Mesenchymal stem cell (in vitro differentiated cells and primary cell): ENCODE results near the gene UBASH3B.

Source experiments
- DNase-seq: peaks from one replicate; pipeline ENCODE4 v3.0.0-alpha.2; 2013
- H2AFZ ChIP-seq: one replicate; pipeline ENCODE4 v1.6.1; 2013; ENCODE audit warnings: low read depth, mild to moderate bottlenecking, control low read depth, inconsistent platforms, low read length, moderate library complexity
- H2AK5ac ChIP-seq: 2 replicates; pipeline ENCODE4 v1.6.1; 2013; ENCODE audit warnings: low read length, moderate library complexity, mild to moderate bottlenecking, inconsistent platforms; ENCODE audit not compliant: severe bottlenecking
- H2BK120ac ChIP-seq: one replicate; pipeline ENCODE4 v1.6.1; 2013; ENCODE audit warnings: low read depth, mild to moderate bottlenecking, inconsistent platforms, low read length, moderate library complexity
- H2BK12ac ChIP-seq, 2 experiments: one replicate each; pipeline ENCODE4 v1.6.1; 2013; ENCODE audit warnings: inconsistent platforms in 2 of 2, low read length in 2 of 2, mild to moderate bottlenecking in 2 of 2, moderate library complexity in 2 of 2, control low read depth in 1 of 2
- H2BK15ac ChIP-seq: one replicate; pipeline ENCODE4 v1.6.1; 2013; ENCODE audit warnings: mild to moderate bottlenecking, low read depth, inconsistent platforms; ENCODE audit not compliant: poor library complexity, severe bottlenecking
- H2BK5ac ChIP-seq: 2 replicates; pipeline ENCODE4 v1.6.1; 2013; ENCODE audit warnings: low read depth, mild to moderate bottlenecking, low read length, control low read depth, inconsistent platforms; ENCODE audit not compliant: poor library complexity, severe bottlenecking
- H3K14ac ChIP-seq, 2 experiments: one replicate each; pipeline ENCODE4 v1.6.1; 2013; ENCODE audit warnings: inconsistent platforms in 2 of 2, low read length in 2 of 2, control low read depth in 1 of 2, mild to moderate bottlenecking in 1 of 2, moderate library complexity in 1 of 2
- H3K18ac ChIP-seq, 2 experiments: one replicate each; pipeline ENCODE4 v1.6.1; 2013; ENCODE audit warnings: inconsistent platforms in 2 of 2, low read length in 2 of 2, control low read depth in 1 of 2, low read depth in 1 of 2, mild to moderate bottlenecking in 1 of 2
- H3K23ac ChIP-seq, 2 experiments: one replicate each; pipeline ENCODE4 v1.6.1; 2013; ENCODE audit warnings: inconsistent platforms in 2 of 2, low read length in 2 of 2, mild to moderate bottlenecking in 2 of 2, moderate library complexity in 2 of 2, control low read depth in 1 of 2
- H3K27ac ChIP-seq: 2 replicates; pipeline ENCODE4 v1.5.1; 2013; ENCODE audit warnings: mild to moderate bottlenecking, moderate library complexity, low read length, control low read depth, inconsistent platforms; ENCODE audit not compliant: poor library complexity, severe bottlenecking
- H3K27me3 ChIP-seq, 2 experiments: 2 replicates each; pipeline versions ENCODE4 v1.6.1 to v1.7.0; 2013; ENCODE audit warnings: low read length in 2 of 2, mild to moderate bottlenecking in 2 of 2, moderate library complexity in 2 of 2, control low read depth in 1 of 2, inconsistent platforms in 1 of 2; ENCODE audit not compliant: control insufficient read depth in 1 of 2, insufficient read depth in 1 of 2
- H3K36me3 ChIP-seq, 2 experiments: 2 replicates each; pipeline versions ENCODE4 v1.6.1 to v1.7.0; 2013; ENCODE audit warnings: low read length in 2 of 2, control low read depth in 1 of 2, inconsistent platforms in 1 of 2, low read depth in 1 of 2, mild to moderate bottlenecking in 1 of 2; ENCODE audit not compliant: insufficient read depth in 2 of 2, control insufficient read depth in 1 of 2
- H3K4ac ChIP-seq, 2 experiments: one replicate each; pipeline ENCODE4 v1.6.1; 2013; ENCODE audit warnings: inconsistent platforms in 2 of 2, low read length in 2 of 2, mild to moderate bottlenecking in 2 of 2, moderate library complexity in 2 of 2, control low read depth in 1 of 2, low read depth in 1 of 2
- H3K4me1 ChIP-seq: 2 replicates; pipeline ENCODE4 v1.6.1; 2013; ENCODE audit warnings: low read depth, low read length, control low read depth; ENCODE audit not compliant: control insufficient read depth, insufficient read depth
- H3K4me2 ChIP-seq: 2 replicates; pipeline ENCODE4 v1.6.1; 2013; ENCODE audit warnings: low read length, mild to moderate bottlenecking, inconsistent platforms; ENCODE audit not compliant: poor library complexity, severe bottlenecking
- H3K4me3 ChIP-seq, 2 experiments: 2 replicates each; pipeline versions ENCODE4 v1.5.1 to v1.7.0; 2013; ENCODE audit warnings: low read length in 2 of 2, mild to moderate bottlenecking in 2 of 2, control low read depth in 1 of 2, low read depth in 1 of 2; ENCODE audit not compliant: insufficient read depth in 1 of 2
- H3K79me1 ChIP-seq: replicated peaks from 2 replicates; pipeline ENCODE4 v1.6.1; 2013; ENCODE audit warnings: mild to moderate bottlenecking, control low read depth, low read length, inconsistent platforms; ENCODE audit not compliant: poor library complexity, severe bottlenecking
- H3K9ac ChIP-seq: 2 replicates; pipeline ENCODE4 v1.7.0; 2013; ENCODE audit warnings: mild to moderate bottlenecking, low read length, moderate library complexity
- H3K9me3 ChIP-seq: 2 replicates; pipeline ENCODE4 v1.7.0; 2013; ENCODE audit warnings: mild to moderate bottlenecking, low read length; ENCODE audit not compliant: control insufficient read depth
- H4K8ac ChIP-seq: one replicate; pipeline ENCODE4 v1.6.1; 2013; ENCODE audit warnings: inconsistent platforms, mild to moderate bottlenecking, low read length, moderate library complexity
- H4K91ac ChIP-seq: one replicate; pipeline ENCODE4 v1.6.1; 2013; ENCODE audit warnings: mild to moderate bottlenecking, low read length, inconsistent platforms
- WGBS: methylation state at CpG from one replicate; pipeline ENCODE4 v1.1.7; 2013; ENCODE audit warnings: mixed read lengths; 5-methylcytosine and 5-hydroxymethylcytosine counted together

UBASH3B gene

GRCh38 chr11:122668562-122669090 is 13.1 kb downstream of the UBASH3B start:
- no peaks in the 10 kb centered on the region for H3K79me1 ChIP-seq
- DNase-seq, result peak; percentile 96
- WGBS, result 76% methylated on average over 1 of the region's 6 CpGs

GRCh38 chr11:122670131-122670530 is 14.6 kb downstream of the UBASH3B start:
- 100% methylated on average over 1 of the region's 1 CpG for whole genome bisulfite sequencing
- peak overlapping the region; percentile 22 for H4K8ac ChIP-seq
- no peak overlapping the region for H2BK120ac ChIP-seq
- H3K27me3 ChIP-seq, result no peaks in the 10 kb centered on the region
- no peaks in the 10 kb centered on the region for H3K79me1 ChIP-seq
- H3K23ac ChIP-seq, result no peak overlapping the region
- peak overlapping the region; percentile 31 for H2BK15ac ChIP-seq
- peak overlapping the region in 1 of 2 experiments; percentile 80 for H3K18ac ChIP-seq
- H4K91ac ChIP-seq, result peak overlapping the region; percentile 55
- no peak overlapping the region for H3K4me3 ChIP-seq
- peaks cover 16% of the 10 kb centered on the region for H3K4me1 ChIP-seq
- H3K4me2 ChIP-seq, result no peak overlapping the region
- no peak overlapping the region for H3K9ac ChIP-seq
- peak overlapping the region in 1 of 2 experiments; percentile 76 for H3K4ac ChIP-seq
- peak overlapping the region; percentile 56 for H2AK5ac ChIP-seq
- H3K27ac ChIP-seq, result peak overlapping the region; percentile 17
- no peak overlapping the region for H2AFZ ChIP-seq
- peaks cover 7% of the 10 kb centered on the region for H3K9me3 ChIP-seq
- no peak overlapping the region for H2BK5ac ChIP-seq
- peak overlapping the region; percentile 72 to 95 for H2BK12ac ChIP-seq
- no peak for DNase-seq
- H3K14ac ChIP-seq, result peak overlapping the region in 1 of 2 experiments; percentile 68
- peaks cover 8 to 10% of the 10 kb centered on the region in 2 experiments for H3K36me3 ChIP-seq

More at GRCh38 chr11:122668562-122669090, 13.1 kb downstream of the UBASH3B start:
- Histone ChIP-seq H3K4ac (no peak overlapping the region), H3K14ac (no peak overlapping the region), H3K4me1 (peaks cover 27% of the 10 kb centered on the region), H2AK5ac (no peak overlapping the region), H3K27ac (peak overlapping the region; percentile 21), H3K4me3 (no peak overlapping the region), H2BK5ac (no peak overlapping the region), H3K9ac (no peak overlapping the region), H3K4me2 (no peak overlapping the region), H3K18ac (peak overlapping the region in 1 of 2 experiments; percentile 11), H2AFZ (no peak overlapping the region), H2BK120ac (peak overlapping the region; percentile 11), H3K27me3 (no peaks in the 10 kb centered on the region), H3K9me3 (peaks cover 7% of the 10 kb centered on the region), H4K91ac (peak overlapping the region; percentile 60), H3K23ac (no peak overlapping the region), H3K36me3 (peaks cover 10 to 17% of the 10 kb centered on the region in 2 experiments), H2BK15ac (no peak overlapping the region), H4K8ac (no peak overlapping the region), H2BK12ac (peak overlapping the region in 1 of 2 experiments; percentile 29)

- H2AFZ ChIP-seq, result no peak overlapping the region
- no peak overlapping the region for H2BK120ac ChIP-seq
- no peak overlapping the region for H4K8ac ChIP-seq
- H3K36me3 ChIP-seq, result peaks cover 5 to 9% of the 10 kb centered on the region in 2 experiments
- WGBS, result 28% methylated on average over 12 of the region's 12 CpGs
- H3K9ac ChIP-seq, result no peak overlapping the region
- H3K4me3 ChIP-seq, result no peak overlapping the region
- H3K23ac ChIP-seq, result no peak overlapping the region
- H3K14ac ChIP-seq, result no peak overlapping the region
- peak overlapping the region; percentile 0 to 26 for H3K18ac ChIP-seq
- H3K27ac ChIP-seq, result peak overlapping the region; percentile 6
- no peak overlapping the region for H2AK5ac ChIP-seq
- H3K4me2 ChIP-seq, result no peak overlapping the region
- peak overlapping the region in 1 of 2 experiments; percentile 97 for H2BK12ac ChIP-seq
- no peak overlapping the region for H2BK15ac ChIP-seq
- H3K9me3 ChIP-seq, result peaks cover 7% of the 10 kb centered on the region
- no peak overlapping the region for H2BK5ac ChIP-seq
- peak overlapping the region; percentile 0 to 36 for H3K4ac ChIP-seq
- DNase-seq, result peak; percentile 97
- peaks cover 20% of the 10 kb centered on the region for H3K4me1 ChIP-seq
- H3K79me1 ChIP-seq, result no peaks in the 10 kb centered on the region
- peak overlapping the region; percentile 58 for H4K91ac ChIP-seq
- no peaks in the 10 kb centered on the region for H3K27me3 ChIP-seq
Observed at GRCh38 chr11:122671400-122671891, 15.9 kb downstream of the UBASH3B start.

- Histone ChIP-seq H2AK5ac (peak overlapping the region; percentile 67), H3K4ac (peak overlapping the region; percentile 8 to 50), H2BK15ac (no peak overlapping the region), H2BK5ac (no peak overlapping the region), H3K4me1 (peaks cover 23% of the 10 kb centered on the region), H3K18ac (peak overlapping the region; percentile 42 to 82), H3K4me3 (no peak overlapping the region), H2BK12ac (peak overlapping the region; percentile 16 to 99), H3K23ac (no peak overlapping the region), H2BK120ac (peak overlapping the region; percentile 36), H3K36me3 (peaks cover 5 to 9% of the 10 kb centered on the region in 2 experiments), H4K91ac (peak overlapping the region; percentile 96), H3K9me3 (peaks cover 7% of the 10 kb centered on the region), H3K27me3 (no peaks in the 10 kb centered on the region), H3K79me1 (no peaks in the 10 kb centered on the region), H3K9ac (no peak overlapping the region), H3K27ac (peak overlapping the region; percentile 17), H2AFZ (no peak overlapping the region), H3K4me2 (no peak overlapping the region), H3K14ac (peak overlapping the region in 1 of 2 experiments; percentile 3), H4K8ac (peak overlapping the region; percentile 90)
- peak; percentile 67 for DNase-seq
- 95% methylated on average over 4 of the region's 4 CpGs for WGBS
Observed at GRCh38 chr11:122672892-122673291, 17.4 kb downstream of the UBASH3B start.
